NCI-H146 treated with DMSO at 0.1 percent for 48 hours (cell line): ENCODE data around the gene MOB2.

Experiments used
- DNase-seq: peaks from one replicate; lab custom pipeline; 2025; ENCODE audit not compliant: unreplicated experiment; lab: John Stamatoyannopoulos, UW

The MOB2 gene, protein sequence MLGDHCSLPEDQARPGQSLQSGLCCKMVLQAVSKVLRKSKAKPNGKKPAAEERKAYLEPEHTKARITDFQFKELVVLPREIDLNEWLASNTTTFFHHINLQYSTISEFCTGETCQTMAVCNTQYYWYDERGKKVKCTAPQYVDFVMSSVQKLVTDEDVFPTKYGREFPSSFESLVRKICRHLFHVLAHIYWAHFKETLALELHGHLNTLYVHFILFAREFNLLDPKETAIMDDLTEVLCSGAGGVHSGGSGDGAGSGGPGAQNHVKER

DNA sequence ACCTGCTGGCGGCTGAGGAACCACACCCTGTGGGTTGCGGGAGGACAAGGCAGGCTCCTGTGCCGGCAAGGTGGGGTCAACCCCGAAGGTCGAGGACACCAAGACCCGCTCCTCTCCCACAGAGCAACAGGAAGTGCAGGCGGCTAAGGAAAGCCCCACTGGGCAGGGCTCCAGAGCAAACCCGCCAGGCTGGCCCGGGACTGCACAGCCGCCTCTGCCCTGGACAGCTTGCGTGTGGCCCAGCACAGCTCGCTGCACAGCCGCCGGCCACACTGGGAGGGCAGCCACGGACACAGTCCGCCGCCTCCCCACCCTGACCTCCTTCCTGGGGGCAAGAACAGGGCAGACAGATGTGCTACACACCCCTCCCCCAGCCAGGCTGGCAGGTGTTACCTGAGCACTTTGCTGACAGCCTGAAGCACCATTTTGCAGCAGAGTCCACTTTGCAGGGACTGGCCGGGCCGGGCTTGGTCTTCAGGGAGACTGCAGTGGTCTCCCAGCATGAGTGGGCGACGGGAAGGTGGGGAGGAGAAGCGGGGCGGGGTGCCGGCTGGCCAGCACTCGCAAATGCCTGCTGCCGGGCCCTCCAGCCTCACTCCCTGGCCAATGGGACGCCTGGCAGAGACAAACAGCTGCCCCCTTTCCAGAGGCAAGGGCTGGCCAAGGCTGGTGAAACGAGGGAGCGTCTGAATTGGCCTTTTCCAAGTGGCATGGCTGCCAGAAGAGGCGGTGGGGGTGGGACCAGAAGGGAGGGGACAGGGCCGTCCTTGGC is at the start of gene MOB2:
MOB2 (minus strand) TSS at position 726 of the 772 bp plus-strand sequence; CDS start at position 503, 223 bp downstream.
- no peak for DNase-seq

DNA sequence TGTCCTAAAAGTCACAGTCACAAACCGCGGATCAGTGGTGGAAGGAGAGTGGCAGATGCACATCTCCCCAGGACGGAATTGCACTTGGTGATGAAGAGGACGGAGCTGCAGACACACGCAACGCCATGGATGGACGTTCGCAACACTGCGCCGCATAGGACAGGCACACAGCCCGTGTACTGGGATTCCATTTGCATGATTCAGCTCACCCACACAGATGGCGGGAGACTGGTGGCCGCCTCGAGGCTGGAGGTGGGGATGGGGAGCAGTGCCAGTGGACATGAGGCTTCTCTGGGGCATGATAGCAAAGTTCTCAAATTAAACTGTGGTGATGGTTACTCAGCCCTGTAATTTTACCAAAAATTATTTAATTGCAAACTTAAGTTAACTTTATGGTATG is 48.1 kb upstream of the MOB2 start:
- no peak for DNase-seq

DNA sequence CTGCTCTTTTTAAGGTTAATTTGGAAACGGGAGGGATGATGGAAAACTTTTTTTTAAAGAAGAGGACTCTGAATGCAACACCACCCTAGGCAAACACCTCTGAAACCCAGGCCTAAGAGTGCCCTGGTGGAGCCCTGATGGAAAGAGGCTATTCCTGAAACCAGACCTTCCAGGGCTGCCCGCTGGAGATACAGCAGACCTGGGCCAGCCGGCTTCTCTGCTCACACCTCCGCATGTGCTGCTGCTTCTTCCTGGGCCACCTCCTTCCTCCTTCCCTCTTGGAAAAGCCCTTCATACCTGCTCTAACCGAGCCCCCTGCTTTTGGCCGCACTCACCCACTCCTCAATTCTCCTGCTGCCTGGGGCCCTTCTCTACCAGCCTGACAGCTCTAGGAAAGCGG is 47.6 kb upstream of the MOB2 start:
- DNase-seq = no peak

DNA sequence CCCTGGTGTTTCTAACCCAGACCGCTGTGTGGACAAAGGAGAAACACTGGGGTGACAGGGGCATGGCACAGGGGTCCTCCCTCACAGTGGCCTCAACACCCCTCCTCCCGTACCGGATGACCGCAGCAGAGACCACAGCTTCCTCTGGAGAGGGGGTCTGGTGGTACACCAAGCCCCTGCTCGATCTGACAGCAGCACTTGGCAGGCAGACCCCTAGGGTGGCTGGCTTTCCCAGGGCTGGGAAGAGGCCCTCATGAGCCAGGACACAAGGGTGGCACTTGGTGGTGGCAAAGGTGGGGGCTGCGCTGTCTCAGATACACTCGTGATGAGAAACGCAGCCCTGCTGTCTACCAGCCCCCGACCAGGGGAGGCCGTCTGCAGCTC is 46.8 kb upstream of the MOB2 start:
- DNase-seq = no peak

DNA sequence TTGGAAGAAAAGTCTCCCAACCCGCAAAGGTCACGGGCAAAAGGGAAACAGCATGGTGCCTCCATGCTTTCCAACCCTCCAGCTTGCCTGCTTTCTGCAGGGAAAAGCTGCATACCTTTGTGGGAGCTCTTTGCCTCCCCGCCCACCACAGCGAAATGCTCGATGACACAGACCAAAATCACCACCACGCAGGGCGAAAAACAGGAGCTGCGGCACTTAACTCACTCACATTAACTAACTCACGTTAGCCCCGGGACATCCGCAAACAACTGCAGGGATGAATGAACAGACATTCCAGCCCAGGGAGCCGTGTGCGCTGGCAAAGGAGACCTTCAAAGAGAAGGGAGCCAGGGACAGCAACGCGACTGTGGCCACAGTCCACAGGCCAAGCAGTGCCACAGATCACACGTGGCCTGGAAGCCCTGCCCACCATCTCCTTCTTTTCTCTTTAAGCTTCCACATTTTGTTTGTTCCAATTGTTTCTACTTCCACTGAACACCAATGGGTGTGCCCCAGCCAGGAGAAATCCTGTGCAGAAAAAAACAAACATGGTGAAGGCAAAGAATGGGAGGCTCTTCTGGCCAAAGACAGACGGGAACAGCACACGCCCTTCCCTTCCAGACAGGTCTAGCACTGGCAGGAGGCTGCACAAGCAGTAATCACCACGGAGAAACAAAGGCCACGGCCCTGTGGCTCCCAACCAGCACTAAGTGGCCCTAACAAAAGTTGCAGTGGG is 46.2 kb upstream of the MOB2 start:
- no peak for DNase-seq

DNA sequence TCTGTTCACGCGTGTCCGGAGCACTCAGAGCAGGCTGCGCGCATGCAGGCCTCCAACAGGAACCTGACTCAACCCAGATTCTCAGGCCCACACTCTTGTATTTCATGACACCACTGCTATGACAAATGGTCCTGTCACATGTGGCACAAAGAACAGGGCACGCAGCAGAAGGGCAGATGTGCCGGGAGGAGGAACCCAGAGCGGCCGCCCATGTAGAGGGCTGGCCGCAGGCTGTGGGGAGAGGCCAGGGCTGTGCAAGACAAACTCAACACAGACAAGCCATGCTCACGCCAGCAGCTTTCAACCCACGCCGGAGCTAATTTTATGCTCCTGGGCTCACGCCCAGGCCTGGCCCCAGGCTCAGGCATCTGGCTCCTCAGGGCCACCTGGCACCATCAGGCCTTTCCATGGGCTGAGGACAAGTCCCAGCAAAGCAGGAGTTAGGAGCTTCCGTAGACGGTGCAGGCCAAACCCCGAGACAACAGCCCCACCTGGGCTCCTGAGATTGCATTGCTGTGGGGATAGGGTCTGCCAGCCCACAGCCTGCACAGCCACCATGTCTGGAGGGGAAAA is 45.5 kb upstream of the MOB2 start:
- no peak for DNase-seq

DNA sequence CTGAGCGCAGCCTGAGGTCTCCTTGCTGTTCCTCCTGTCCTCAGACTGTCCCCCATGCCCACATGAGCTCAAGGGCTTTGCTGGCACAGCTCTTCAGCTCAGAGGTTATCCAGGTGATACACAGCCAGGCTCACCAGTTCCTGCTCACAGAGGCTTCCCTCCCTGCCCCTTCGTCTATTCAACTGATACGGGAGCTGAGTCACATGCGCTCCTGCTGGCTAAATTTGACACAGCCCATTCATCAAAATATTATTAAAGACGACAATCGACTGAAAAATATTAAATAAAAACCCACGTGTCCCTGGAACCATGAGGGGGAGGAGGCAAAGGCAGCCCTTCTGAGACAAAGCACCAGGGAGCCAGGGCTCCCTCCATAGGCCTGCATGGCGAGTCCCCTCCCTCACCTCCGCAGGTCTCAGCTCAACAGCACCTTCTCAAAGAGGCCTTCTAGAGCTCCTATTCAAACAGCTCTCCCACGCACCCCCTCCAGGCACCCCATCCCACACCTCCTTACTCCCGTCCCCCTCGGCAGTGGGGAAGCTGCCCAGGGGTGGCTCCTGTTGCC is 45.0 kb upstream of the MOB2 start:
- no peak for DNase-seq

DNA sequence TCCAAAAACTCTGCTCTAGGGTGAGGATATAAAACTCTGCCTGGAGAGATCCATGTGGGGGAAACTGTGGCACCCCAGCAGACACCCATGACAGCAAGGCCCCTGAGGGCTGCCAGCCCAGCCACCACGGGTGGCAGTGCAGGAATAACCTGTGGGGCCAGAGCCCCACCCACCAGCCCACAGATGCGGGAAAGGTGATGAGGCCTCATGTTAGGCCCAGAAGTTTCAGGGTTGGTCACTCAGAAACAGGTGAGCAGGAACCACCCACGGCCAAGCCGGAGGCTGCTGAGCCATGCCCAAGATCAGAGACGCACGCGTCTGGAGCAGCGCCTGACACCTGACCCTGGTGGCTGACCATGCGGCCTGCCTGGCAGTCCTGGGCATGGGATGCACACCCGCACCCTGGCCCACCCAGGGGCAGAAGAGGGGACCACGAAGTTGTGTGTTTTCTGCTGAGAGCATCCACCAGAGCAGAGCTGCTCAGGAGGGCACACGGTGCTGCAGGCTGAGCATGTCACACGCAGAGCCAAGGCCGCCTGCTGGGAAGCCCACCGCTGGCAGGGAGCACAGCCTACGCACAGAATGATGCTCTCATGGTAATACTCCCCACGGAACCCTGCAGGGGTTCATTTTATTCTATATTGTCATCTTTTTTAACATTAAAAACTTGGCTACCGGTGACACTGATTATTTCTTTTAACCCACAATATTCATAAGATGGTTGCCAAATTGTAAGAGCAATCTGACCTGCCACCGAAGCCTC is 44.3 kb upstream of the MOB2 start:
- no peak for DNase-seq

DNA sequence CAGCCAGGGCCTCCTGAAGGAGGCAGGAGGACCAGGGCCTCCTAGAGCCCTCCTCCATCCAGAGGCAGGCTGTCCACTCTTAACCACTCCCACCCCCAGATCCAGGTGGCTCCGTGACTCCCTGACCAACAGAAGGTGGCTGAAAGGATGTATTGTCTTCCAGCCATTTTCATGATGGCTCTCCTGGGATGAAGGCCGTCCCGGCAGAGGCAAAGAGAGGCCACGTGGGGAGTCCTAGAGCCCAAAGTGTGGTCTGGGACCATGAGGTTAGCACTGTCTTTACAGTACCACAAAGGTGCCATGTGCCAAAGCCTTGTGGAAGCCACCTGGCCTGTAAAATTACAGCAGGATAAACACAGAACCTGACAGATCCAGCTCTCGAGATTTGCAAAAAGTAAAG is 43.2 kb upstream of the MOB2 start:
- DNase-seq = no peak

DNA sequence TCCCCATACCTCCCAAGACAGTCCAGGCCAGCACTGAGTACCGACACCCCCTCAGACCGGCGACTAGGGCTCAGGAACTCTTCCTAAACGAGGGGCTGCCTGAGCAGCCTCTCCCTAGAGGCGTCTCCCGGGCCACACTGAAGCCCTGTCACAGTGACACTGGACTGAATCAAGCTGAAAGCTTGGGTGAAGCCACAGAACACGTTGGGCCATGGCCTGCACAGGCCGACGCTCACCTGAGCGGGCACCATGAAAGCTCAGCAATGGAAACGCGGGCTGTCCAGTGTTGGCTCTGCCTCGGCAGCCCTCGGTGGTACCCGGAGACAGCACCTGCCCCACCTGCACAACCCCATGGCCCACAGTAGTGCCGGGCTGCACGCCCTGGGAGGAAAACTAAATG is 42.7 kb upstream of the MOB2 start:
- DNase-seq = no peak

DNA sequence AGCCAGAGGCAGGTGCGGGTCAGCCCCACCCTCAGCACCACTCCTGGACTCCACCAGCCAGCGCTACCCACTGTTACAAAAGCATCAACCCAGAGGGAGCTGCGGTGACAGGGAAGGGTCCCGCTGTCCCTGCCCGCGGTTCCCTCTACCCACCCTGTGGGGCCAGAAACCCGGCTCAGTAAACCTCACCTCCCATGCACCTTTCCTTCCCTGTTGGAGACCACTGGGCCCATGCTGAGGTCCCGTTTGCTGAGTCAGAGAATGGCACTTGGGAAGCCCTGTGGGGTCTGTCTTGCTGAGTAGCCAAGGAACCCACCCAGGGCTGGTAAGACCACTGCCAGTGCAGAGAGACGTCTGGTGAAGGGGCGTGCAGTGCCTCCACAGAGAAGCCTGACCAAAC is 42.1 kb upstream of the MOB2 start:
- DNase-seq = no peak

DNA sequence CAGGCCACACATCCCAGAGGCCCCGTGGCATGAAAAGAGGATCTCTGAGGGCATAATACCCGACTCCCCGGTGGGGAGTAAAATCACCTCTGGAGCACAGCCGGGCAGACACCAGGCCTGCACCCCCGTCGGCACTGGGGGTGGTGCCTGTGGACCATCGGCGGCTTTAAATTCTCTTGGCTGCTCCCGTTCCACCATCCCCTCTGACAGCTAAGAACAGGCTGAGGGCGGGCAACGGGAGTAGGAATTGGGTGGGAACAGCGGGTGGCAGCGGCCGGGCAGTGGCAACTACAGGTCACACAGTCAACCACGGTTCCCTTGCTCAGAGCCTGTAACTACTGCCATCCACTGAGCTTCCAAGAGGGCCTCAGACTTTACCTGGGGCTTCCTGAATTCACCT is 40.2 kb upstream of the MOB2 start:
- DNase-seq = no peak

DNA sequence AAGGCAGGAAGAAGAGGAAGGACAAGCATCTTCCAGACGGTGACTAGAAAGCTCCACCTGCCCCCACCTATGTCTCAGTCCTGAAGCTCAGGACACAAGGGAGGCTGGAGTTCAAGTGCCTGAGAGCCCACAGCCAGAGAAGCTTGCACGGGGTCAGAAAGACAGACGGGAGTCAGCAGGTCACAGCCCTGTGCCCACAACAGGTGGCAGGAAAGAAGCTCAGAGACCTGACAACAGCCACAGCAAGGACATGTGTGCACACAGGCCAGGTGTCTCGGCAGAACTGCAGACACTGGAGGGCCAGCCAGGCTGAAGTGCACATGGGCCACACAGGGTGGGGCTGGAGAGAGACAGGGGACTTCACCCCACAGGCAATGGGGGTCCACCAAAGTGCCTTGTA is 37.2 kb upstream of the MOB2 start:
- no peak for DNase-seq

DNA sequence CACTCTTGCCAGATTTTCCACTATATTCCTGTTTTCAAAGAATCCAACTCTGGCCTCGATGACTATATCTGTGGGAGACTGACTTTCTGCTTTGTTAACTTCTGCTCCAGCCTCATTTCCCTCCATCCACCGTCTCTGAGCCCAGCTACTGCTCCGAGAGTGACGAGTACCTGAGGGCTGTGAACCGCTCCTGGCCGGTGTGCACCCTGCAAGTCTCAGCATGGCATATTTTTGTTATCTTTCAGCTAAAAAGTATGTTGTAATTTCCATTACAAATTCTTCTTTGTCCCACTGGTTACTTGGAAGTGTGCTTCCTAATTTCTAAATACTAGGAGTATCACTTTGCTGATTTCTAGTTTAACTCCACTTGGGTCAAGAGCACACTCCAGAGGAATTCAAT is 36.5 kb upstream of the MOB2 start:
- DNase-seq = no peak

DNA sequence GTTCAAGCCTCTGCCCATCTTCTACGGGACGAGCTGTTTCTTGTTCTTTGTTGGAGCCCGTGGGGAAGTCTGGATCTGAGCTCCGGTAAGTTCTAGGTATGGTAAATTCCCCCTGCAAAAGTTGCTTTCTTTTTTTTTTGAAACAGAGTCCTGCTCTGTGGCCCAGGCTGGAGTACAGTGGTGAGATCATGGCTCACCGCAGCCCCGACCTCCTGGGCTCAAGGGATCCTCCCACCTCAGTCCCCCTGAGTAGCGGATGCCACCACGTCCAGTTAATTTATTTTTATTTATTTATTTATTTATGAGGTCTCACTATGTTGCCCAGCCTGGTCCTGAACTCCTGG is 35.5 kb upstream of the MOB2 start:
- no peak for DNase-seq

DNA sequence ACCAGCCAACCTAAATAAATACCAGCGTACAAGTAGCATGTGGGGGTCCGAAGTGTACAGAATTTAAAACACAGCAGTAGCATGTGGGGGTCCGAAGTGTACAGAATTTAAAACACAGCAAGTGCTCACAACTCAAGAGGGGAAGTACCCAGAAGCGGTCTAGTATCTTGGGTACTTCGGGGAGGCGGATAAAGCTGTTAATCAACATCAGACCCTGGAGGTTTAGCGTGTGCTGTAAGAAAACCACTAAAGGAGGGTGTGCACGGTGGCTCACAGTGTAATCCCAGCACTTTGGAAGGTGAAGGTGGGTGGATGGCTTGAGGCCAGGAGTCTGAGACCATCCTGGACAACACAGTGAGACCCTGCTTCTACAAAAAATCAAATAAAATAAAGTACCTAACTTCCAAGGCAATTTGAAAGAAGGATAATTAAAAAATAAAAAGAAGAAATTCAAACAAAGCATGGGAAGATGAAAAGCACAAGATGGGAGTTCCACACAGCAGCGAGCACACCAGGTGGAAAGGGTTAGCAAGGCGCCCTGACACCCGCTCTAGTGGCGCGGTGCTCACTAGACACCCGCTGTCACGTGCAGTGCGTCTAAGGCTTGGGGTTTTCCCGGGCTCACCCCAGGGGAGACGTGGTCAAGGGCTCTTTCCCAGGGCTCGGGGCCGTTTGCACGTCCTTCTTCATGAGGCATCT is 35.0 kb upstream of the MOB2 start:
- no peak for DNase-seq

DNA sequence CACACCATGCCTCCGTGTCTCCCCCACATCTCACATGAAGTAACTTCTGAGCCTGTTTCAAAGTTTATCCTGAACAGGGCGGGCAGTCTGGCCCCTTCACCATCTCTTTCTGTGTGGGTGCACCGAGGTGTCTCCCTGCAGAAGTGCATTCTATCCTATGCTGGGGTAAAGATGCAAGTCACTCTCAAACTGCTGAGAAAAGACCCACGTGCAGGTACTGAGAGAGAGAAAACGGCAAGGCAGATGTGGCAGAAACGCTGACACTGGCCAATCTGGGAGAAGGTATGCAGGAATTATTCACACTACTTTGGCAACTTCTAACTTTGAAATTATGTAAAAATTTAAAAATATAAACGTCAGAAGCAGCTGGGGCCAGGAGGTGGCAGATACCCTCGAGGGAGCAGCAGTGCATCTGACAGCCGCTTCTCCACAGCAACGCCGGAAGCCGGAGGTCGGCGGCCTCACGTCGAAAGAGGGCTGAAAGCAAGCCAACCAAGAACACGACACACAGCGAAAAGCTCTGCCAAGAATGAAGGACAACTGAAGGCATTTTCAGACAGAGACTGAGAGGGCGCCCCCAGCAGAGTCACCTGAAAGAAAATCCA is 34.2 kb upstream of the MOB2 start:
- DNase-seq = no peak

DNA sequence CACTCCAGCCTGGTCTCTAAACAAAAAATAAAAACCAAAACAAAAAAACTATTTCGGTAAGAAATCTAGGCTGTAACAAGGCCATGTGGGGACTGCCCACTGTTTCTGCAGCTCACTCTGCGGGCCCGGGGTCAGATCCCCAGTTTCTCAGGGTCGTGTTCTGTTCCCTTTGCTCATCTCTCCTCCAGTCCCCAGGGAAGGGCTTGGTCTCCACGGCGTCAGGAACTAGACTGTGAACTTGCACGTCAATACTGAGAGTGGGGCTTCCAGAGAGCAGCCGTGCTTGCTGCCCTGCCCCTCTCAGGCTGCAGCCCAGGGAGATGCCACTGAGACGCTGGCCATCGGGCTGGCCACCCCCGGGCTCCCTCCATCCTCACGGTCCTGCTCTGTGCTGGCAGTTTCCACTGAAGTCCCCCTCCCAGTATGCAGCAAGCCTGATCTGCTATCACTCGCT is 33.7 kb upstream of the MOB2 start:
- no peak for DNase-seq
